Hepatocyte (in vitro differentiated cells): ENCODE data around the gene LNPEP.

Experiments
- CTCF ChIP-seq: fragments of 200-600 bp; sonication (generic); IDR thresholded peaks from 2 replicates; pipeline ENCODE4 v1.5.1; 2016; ENCODE audit warnings: antibody characterized with exemption, mild to moderate bottlenecking; ENCODE audit not compliant: poor library complexity
- EZH2 ChIP-seq: fragments of 200-600 bp; sonication (generic); IDR thresholded peaks from 2 replicates; pipeline ENCODE4 v1.6.1; 2016; ENCODE audit warnings: antibody characterized with exemption, mild to moderate bottlenecking, borderline replicate concordance

- TF ChIP-seq EZH2 (no peak), CTCF (no peak)
Measured at GRCh38 chr5:96893342-96893741, 42.5 kb upstream of the LNPEP start.
